ENCODE results near the gene CTIF.
"Not testable (repeated sequence)": the region's sequence is repeated elsewhere in the genome, so short reads cannot be mapped to it uniquely, and the experiment has no call there.

DNA sequence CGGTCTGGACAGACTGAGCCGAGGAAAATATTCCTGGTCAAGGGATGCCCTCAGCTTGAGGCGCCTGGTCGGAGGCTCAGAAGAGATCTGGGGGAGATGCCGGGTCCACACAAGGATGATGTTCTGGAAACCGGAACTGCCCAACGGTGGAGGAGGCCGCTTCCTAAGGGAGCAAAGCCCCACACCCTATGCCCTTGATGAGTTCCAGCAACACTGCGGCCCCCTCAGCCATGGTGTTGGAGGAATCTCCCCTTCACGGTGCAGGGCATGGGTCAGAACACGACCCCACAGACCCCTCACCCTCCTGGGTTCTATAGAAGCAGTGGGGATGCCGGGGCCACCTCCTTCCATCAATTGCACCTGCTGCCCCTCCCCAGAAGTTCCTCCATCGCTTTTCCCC, 332.1 kb downstream of the CTIF start:
- TF ChIP-seq, protein P1, sequence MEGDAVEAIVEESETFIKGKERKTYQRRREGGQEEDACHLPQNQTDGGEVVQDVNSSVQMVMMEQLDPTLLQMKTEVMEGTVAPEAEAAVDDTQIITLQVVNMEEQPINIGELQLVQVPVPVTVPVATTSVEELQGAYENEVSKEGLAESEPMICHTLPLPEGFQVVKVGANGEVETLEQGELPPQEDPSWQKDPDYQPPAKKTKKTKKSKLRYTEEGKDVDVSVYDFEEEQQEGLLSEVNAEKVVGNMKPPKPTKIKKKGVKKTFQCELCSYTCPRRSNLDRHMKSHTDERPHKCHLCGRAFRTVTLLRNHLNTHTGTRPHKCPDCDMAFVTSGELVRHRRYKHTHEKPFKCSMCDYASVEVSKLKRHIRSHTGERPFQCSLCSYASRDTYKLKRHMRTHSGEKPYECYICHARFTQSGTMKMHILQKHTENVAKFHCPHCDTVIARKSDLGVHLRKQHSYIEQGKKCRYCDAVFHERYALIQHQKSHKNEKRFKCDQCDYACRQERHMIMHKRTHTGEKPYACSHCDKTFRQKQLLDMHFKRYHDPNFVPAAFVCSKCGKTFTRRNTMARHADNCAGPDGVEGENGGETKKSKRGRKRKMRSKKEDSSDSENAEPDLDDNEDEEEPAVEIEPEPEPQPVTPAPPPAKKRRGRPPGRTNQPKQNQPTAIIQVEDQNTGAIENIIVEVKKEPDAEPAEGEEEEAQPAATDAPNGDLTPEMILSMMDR (conservative IDR thresholded peaks at IDR 0.05; ENCODE audit: low read length), result not testable (repeated sequence)
- TF ChIP-seq EZH2phosphoT487 (IDR thresholded peaks at IDR 0.05; ENCODE audit: borderline replicate concordance, low read depth, low read length), result not testable (repeated sequence)

Data from OCI-LY7 (cell line).